ENCODE results near the gene GRK6.

Gene GRK6

DNA sequence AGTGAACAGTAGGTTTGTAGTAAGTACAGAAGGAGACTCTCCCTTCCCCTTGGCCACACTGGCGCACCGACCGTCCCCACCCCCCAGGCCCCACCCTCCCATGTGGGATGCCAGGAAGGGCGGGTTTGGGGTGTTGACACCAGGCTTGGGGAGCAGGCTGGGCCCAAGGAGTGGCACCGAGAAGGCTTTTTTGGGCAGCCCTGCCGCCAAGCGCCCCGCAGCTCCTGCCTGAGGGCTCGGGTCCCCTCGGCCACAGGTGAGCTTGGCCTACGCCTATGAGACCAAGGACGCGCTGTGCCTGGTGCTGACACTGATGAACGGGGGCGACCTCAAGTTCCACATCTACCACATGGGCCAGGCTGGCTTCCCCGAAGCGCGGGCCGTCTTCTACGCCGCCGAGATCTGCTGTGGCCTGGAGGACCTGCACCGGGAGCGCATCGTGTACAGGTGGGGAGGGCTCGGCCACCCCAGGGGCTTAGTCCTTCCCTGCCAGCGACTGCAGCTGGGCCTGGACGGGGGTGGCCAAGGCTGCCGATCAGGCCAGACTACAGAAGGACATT lies 7.3 kb downstream of the GRK6 start:
- H3K27me3 ChIP-seq (ENCODE audit: insufficient read depth, low read length, poor library complexity) = no peaks in the 10 kb centered on the region
- H3K79me1 ChIP-seq (ENCODE audit: low read length) = peaks cover 4% of the 10 kb centered on the region
- H2BK15ac ChIP-seq (replicated peaks; ENCODE audit: low read depth) = no peak overlapping the region
- no peak overlapping the region for H4K8ac ChIP-seq (ENCODE audit: low read depth, low read length)
- no peak overlapping the region for H2AK5ac ChIP-seq (ENCODE audit: low read length)
- no CpG with 5 or more reads among the region's 29 CpGs for WGBS (ENCODE audit: extremely low coverage, insufficient coverage, low lambda C conversion rate)
- no peak overlapping the region for H4K5ac ChIP-seq (ENCODE audit: low read length)
- no peak overlapping the region for H3K4ac ChIP-seq (ENCODE audit: low read depth, low read length)
- DNase-seq = no peak
- H3K4me2 ChIP-seq (ENCODE audit: low read length) = no peak overlapping the region
- H3K56ac ChIP-seq (ENCODE audit: low read length) = no peak overlapping the region
- H3K23ac ChIP-seq (ENCODE audit: low read length) = no peak overlapping the region
- no peak overlapping the region for H2BK5ac ChIP-seq (ENCODE audit: low read length)
- no peak overlapping the region for H3K4me3 ChIP-seq (ENCODE audit: low read length)
- H3K18ac ChIP-seq (ENCODE audit: low read length) = no peak overlapping the region
- no peak overlapping the region for H3K27ac ChIP-seq (ENCODE audit: low read depth, low read length)
- no peak overlapping the region for H2BK120ac ChIP-seq (ENCODE audit: low read depth, low read length)
- no peak overlapping the region for H3K9ac ChIP-seq (ENCODE audit: low read length)
- H3K4me1 ChIP-seq (ENCODE audit: control insufficient read depth, low read depth, low read length) = no peaks in the 10 kb centered on the region
- peaks cover 1% of the 10 kb centered on the region for H3K36me3 ChIP-seq (ENCODE audit: control insufficient read depth, insufficient read depth, low read length)
- H3K79me2 ChIP-seq (ENCODE audit: control insufficient read depth, insufficient read depth, low read length) = no peaks in the 10 kb centered on the region

DNA sequence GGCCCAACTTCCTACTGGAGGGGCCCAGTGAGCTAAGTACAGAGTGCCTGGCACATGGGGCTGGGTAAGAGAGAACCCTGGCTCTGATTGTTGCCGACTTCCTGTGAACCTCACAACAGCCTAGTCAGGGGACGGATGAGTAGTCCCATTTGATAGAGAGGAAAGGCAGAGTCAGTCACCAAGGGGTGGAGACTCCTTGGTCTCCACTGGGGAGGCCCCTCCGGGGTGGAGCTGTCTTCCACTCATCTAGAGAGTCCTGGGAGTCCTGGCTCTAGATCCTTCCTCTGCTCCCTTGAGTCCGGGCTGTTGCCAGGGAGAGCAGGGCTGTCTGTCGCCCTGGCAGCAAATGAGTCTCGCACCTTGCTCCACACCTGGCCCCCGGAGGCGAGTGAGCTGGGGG lies 8.0 kb downstream of the GRK6 start:
- Histone ChIP-seq H3K4me2 (ENCODE audit: low read length) (no peak overlapping the region), H3K4me1 (ENCODE audit: control insufficient read depth, low read depth, low read length) (no peaks in the 10 kb centered on the region), H3K79me1 (ENCODE audit: low read length) (peaks cover 3% of the 10 kb centered on the region), H4K5ac (ENCODE audit: low read length) (no peak overlapping the region), H4K8ac (ENCODE audit: low read depth, low read length) (no peak overlapping the region), H2BK5ac (ENCODE audit: low read length) (no peak overlapping the region), H2BK120ac (ENCODE audit: low read depth, low read length) (no peak overlapping the region), H3K4me3 (ENCODE audit: low read length) (no peak overlapping the region), H3K27me3 (ENCODE audit: insufficient read depth, low read length, poor library complexity) (no peaks in the 10 kb centered on the region), H3K9ac (ENCODE audit: low read length) (no peak overlapping the region), H3K23ac (ENCODE audit: low read length) (no peak overlapping the region), H3K27ac (ENCODE audit: low read depth, low read length) (no peak overlapping the region), H3K56ac (ENCODE audit: low read length) (no peak overlapping the region), H3K4ac (ENCODE audit: low read depth, low read length) (no peak overlapping the region), H2BK15ac (replicated peaks; ENCODE audit: low read depth) (no peak overlapping the region), H2AK5ac (ENCODE audit: low read length) (no peak overlapping the region), H3K79me2 (ENCODE audit: control insufficient read depth, insufficient read depth, low read length) (no peaks in the 10 kb centered on the region), H3K18ac (ENCODE audit: low read length) (no peak overlapping the region), H3K36me3 (ENCODE audit: control insufficient read depth, insufficient read depth, low read length) (peaks cover 1% of the 10 kb centered on the region)
- no CpG with 5 or more reads among the region's 8 CpGs for WGBS (ENCODE audit: extremely low coverage, insufficient coverage, low lambda C conversion rate)
- DNase-seq = no peak

DNA sequence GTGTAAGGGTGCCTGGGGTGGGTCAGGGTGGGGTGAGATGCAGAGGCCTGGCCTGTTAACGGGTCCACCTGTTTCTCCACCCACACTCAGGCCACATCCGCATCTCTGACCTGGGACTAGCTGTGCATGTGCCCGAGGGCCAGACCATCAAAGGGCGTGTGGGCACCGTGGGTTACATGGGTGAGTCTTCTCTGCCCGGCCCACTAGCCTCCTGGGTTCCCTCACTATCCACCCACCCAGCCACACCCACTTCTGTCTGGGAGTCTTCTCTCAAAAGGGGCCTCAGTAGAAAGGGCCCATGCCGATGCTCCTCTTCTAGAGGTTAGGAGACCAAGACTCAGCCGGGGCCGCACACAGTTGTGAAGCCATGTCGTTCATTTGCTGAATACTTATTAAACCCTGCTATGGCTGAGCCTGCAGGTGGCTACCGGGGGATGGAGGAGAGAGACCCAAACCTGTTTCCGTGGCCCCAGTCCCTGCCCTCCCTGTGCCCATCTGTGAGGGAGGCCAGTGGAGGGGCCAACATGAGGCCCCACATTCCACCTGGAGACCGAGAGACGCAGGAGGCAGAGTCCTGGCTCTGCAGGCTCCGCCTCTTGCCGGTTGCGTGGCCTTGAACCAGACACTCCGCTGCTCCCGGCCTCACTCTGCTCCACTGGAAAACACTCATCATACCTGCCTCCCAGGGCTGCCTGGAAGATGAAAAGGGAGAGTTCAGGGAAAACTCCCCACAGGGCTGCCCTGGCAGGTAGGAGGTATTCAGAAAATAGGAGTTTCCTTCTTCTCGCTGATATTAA lies 8.7 kb downstream of the GRK6 start:
- no peak for DNase-seq
- Histone ChIP-seq H3K9ac (ENCODE audit: low read length) (no peak overlapping the region), H3K23ac (ENCODE audit: low read length) (no peak overlapping the region), H2BK5ac (ENCODE audit: low read length) (no peak overlapping the region), H3K27ac (ENCODE audit: low read depth, low read length) (no peak overlapping the region), H3K79me1 (ENCODE audit: low read length) (no peaks in the 10 kb centered on the region), H3K56ac (ENCODE audit: low read length) (no peak overlapping the region), H3K36me3 (ENCODE audit: control insufficient read depth, insufficient read depth, low read length) (peaks cover 1% of the 10 kb centered on the region), H3K4ac (ENCODE audit: low read depth, low read length) (no peak overlapping the region), H3K18ac (ENCODE audit: low read length) (no peak overlapping the region), H3K27me3 (ENCODE audit: insufficient read depth, low read length, poor library complexity) (no peaks in the 10 kb centered on the region), H4K8ac (ENCODE audit: low read depth, low read length) (no peak overlapping the region), H3K4me2 (ENCODE audit: low read length) (no peak overlapping the region), H2BK120ac (ENCODE audit: low read depth, low read length) (no peak overlapping the region), H3K4me3 (ENCODE audit: low read length) (no peak overlapping the region), H3K4me1 (ENCODE audit: control insufficient read depth, low read depth, low read length) (no peaks in the 10 kb centered on the region), H3K79me2 (ENCODE audit: control insufficient read depth, insufficient read depth, low read length) (no peaks in the 10 kb centered on the region), H2BK15ac (replicated peaks; ENCODE audit: low read depth) (no peak overlapping the region), H4K5ac (ENCODE audit: low read length) (no peak overlapping the region), H2AK5ac (ENCODE audit: low read length) (no peak overlapping the region)
- no CpG with 5 or more reads among the region's 20 CpGs for WGBS (ENCODE audit: extremely low coverage, insufficient coverage, low lambda C conversion rate)

DNA sequence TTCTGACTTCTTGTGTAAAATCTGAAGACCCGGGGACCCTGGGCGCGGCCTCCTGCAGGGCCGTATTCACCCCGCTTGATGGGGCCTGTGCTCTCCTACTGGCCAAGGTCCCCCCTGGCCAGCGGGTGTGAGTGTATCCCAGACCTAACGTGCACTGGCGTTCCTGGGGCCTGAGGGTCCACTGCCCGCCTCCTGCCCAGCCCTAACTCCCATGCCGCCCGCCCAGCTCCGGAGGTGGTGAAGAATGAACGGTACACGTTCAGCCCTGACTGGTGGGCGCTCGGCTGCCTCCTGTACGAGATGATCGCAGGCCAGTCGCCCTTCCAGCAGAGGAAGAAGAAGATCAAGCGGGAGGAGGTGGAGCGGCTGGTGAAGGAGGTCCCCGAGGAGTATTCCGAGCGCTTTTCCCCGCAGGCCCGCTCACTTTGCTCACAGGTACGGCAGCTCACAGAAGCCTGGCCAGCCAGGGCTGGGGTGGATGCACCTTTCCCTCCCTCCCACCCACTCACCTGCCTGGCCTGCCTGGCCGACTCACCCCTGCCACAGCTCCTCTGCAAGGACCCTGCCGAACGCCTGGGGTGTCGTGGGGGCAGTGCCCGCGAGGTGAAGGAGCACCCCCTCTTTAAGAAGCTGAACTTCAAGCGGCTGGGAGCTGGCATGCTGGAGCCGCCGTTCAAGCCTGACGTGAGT lies 9.5 kb downstream of the GRK6 start:
- Histone ChIP-seq H3K4me2 (ENCODE audit: low read length) (no peak overlapping the region), H3K79me1 (ENCODE audit: low read length) (no peaks in the 10 kb centered on the region), H3K36me3 (ENCODE audit: control insufficient read depth, insufficient read depth, low read length) (peaks cover 1% of the 10 kb centered on the region), H2AK5ac (ENCODE audit: low read length) (no peak overlapping the region), H2BK5ac (ENCODE audit: low read length) (no peak overlapping the region), H4K5ac (ENCODE audit: low read length) (no peak overlapping the region), H3K23ac (ENCODE audit: low read length) (no peak overlapping the region), H3K56ac (ENCODE audit: low read length) (no peak overlapping the region), H3K27ac (ENCODE audit: low read depth, low read length) (no peak overlapping the region), H3K4ac (ENCODE audit: low read depth, low read length) (no peak overlapping the region), H3K27me3 (ENCODE audit: insufficient read depth, low read length, poor library complexity) (no peaks in the 10 kb centered on the region), H3K18ac (ENCODE audit: low read length) (no peak overlapping the region), H2BK120ac (ENCODE audit: low read depth, low read length) (no peak overlapping the region), H3K79me2 (ENCODE audit: control insufficient read depth, insufficient read depth, low read length) (no peaks in the 10 kb centered on the region), H4K8ac (ENCODE audit: low read depth, low read length) (no peak overlapping the region), H3K4me3 (ENCODE audit: low read length) (no peak overlapping the region), H3K4me1 (ENCODE audit: control insufficient read depth, low read depth, low read length) (no peaks in the 10 kb centered on the region), H2BK15ac (replicated peaks; ENCODE audit: low read depth) (no peak overlapping the region), H3K9ac (ENCODE audit: low read length) (no peak overlapping the region)
- DNase-seq = no peak
- no CpG with 5 or more reads among the region's 37 CpGs for WGBS (ENCODE audit: extremely low coverage, insufficient coverage, low lambda C conversion rate)

DNA sequence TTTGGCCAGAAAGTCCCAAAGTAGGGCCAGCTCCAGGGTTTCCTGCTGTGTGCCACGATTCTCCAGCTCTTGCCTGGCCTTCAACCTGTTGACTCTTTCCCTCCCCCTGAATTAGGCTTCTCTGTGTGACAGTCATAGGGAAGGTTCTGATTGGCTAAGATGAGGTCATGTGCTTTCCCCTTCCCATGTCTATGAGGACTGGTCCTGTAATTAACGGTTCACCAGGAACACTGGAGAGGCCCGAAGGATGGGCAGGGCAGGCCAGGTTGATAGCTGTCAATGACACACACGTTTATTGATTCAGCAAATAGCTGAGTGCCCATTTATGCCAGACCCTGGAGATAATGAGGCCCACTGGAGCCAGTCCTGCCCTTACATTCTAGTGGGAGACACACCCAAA lies 11.1 kb downstream of the GRK6 start:
- H3K36me3 ChIP-seq (ENCODE audit: control insufficient read depth, insufficient read depth, low read length) = peaks cover 1% of the 10 kb centered on the region
- whole genome bisulfite sequencing (ENCODE audit: extremely low coverage, insufficient coverage, low lambda C conversion rate) = no CpG with 5 or more reads among the region's 4 CpGs
- no peak overlapping the region for H3K4me3 ChIP-seq (ENCODE audit: low read length)

More for the DNA sequence above, 11.1 kb downstream of the GRK6 start:
- Histone ChIP-seq H4K5ac (ENCODE audit: low read length) (no peak overlapping the region), H2BK120ac (ENCODE audit: low read depth, low read length) (no peak overlapping the region), H3K79me1 (ENCODE audit: low read length) (no peaks in the 10 kb centered on the region), H3K9ac (ENCODE audit: low read length) (no peak overlapping the region), H3K4me2 (ENCODE audit: low read length) (no peak overlapping the region), H2BK5ac (ENCODE audit: low read length) (no peak overlapping the region), H3K18ac (ENCODE audit: low read length) (no peak overlapping the region), H3K56ac (ENCODE audit: low read length) (no peak overlapping the region), H2AK5ac (ENCODE audit: low read length) (no peak overlapping the region), H3K23ac (ENCODE audit: low read length) (no peak overlapping the region), H3K79me2 (ENCODE audit: control insufficient read depth, insufficient read depth, low read length) (no peaks in the 10 kb centered on the region), H3K27me3 (ENCODE audit: insufficient read depth, low read length, poor library complexity) (no peaks in the 10 kb centered on the region), H3K4ac (ENCODE audit: low read depth, low read length) (no peak overlapping the region), H4K8ac (ENCODE audit: low read depth, low read length) (no peak overlapping the region), H2BK15ac (replicated peaks; ENCODE audit: low read depth) (no peak overlapping the region), H3K27ac (ENCODE audit: low read depth, low read length) (no peak overlapping the region), H3K4me1 (ENCODE audit: control insufficient read depth, low read depth, low read length) (no peaks in the 10 kb centered on the region)
- DNase-seq = no peak
